COLO829 (cell line): ENCODE data around the gene WDR33.
A peak's percentile ranks its signal among the peaks of the same experiment; 100 is the strongest.

Source experiments
- DNase-seq: peaks from one replicate; pipeline ENCODE4 v3.0.0; 2012; ENCODE audit warnings: low spot score

Gene WDR33

DNA sequence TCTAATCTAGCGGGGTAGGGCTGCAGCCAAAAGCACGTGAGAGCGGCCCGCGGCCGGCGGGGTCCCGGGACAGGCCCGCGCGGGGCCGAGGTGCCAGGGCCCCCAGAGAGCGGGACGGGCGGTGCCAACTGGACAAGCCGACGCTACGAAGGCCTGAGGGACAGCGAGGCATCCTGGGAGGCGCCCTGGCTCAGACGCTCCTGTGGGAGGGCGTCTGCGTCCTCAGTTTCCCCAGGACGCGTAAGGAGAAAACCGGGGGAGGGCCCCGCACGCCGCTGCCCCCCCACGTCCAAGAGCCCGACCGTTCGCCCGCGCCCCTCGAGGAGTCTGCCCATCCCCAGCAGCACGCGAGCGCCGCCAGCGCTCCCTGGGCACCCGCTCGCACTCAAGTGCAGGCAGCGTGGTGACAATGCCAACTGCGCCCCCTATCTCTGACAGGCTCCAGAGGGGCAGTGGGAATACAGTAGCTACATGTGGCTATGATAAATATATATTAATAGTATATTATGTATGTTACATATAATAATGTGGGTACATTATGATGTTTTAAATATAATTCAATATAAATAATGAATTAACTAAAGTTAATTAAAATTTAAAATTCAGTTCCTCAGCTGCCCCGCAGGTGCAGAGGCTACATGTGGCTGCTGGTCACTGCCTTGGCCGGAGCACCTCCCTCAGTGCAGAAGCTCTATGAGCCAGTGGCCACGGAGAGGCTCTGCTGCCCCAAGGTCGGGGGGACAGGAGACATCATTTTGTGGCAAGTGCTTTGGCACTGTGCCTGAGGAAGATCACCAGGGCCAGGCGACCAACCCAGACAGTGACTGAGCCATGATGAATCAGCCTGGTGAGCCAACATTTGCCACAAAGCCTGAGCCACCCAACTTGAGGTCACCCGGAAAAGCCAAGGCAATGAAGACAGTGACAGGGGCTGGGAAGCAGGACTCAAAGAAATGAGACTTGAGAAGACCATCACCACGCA lies 115.2 kb downstream of the WDR33 start:
- no peak for DNase-seq

DNA sequence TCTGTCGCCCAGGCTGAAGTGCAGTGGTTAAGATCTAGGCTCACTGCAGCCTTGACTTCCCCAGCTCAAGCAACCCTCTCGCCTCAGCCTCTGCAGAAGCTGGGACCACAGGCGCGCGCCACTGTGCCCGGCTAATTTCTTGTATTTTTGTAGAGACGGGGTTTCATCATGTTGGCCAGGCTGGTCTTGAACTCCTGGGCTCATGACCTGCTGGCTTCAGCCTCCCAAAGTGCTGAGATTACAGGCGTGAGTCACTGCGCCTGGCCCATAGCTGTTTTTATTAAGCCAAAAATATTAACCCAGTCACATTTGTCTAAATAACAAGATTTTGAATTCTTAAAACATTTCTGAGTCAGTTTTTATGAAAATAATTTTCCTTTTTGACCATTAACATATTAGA lies 116.0 kb downstream of the WDR33 start:
- DNase-seq = no peak

DNA sequence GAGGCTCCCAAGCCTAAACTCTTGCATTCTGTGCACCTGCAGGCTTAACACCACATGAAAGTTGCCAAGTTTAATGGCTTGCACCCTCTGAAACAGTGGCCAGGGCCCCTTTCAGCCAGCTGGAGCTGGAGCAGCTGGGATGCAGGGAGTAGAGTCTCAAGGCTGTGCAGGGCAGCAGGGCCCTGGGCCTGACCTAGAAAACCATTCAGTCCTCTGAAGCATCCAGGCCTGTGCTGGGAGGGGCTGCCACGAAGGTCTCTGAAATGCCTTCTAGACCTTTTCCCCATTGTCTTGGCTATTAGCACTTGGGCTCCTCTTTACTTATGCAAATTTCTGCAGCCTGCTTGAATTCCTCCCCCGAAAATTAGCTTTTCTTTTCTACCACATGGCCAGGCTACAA lies 120.3 kb downstream of the WDR33 start:
- no peak for DNase-seq

DNA sequence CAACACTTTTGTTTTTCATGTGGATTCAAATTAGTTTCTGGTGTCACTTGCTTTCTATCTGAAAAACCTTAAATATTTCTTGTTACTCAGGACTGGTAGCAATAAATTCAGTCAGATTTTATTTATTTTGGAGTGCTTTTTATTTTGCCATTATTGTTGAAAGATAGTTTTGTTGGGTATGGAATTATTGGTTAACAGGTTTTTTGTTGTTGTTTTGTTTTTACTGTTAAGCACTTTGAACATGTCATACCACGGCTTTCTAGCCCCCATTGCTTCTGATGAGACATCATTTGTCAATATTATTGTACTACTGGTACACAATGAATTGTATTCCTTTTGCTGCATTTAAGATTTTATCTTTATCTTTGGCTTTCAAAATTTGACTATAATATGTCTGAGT lies 122.6 kb downstream of the WDR33 start:
- DNase-seq = no peak

DNA sequence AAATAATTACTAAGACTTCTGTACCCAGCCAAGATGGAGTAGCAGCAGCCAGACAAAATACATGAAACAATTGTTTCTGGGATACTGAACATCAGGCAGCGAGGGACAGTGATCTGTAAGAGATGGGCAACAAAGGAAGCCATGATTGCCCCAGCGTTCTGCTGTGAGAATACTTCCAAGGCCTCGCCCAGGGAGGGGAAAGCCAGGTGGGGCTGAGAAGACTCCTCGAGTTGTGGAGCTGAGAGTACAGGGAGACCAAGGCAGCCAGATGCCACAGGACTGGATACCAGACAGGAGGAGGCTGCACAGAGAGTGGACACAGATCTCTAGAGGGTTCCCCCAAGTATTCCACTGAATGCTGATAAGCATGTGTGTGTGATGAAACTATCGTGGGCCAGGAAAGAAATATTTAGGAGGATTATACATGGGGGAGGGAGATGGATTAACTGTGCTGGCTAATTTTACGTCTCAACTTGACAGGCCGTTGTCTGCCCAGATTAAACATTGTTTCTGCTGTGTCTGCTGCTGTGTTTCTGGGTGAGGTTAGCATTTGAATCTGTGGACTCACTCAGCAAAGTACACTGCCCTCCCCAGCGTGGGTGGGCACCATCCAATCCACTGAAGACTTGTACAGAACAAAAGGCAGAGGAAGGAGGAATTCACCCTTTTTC lies 125.4 kb downstream of the WDR33 start:
- DNase-seq = no peak

DNA sequence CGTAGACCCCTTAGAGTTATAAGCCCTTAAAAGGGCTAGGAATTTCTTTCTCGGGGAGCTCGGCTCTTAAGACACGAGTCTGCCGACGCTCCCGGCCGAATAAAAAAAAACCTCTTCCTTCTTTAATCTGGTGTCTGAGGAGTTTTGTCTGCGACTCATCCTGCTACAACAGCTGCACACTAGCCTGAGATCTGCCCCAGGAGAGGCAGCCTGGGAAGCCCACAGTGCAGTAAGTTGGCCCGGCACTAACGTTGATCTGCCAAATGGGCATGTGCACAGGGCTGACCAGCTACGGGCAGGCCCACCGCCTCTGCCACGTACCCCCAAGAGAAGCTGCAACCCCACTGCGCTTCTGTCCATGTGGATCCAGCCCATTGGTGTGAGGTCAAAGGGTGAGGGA lies 127.2 kb downstream of the WDR33 start:
- DNase-seq = no peak

DNA sequence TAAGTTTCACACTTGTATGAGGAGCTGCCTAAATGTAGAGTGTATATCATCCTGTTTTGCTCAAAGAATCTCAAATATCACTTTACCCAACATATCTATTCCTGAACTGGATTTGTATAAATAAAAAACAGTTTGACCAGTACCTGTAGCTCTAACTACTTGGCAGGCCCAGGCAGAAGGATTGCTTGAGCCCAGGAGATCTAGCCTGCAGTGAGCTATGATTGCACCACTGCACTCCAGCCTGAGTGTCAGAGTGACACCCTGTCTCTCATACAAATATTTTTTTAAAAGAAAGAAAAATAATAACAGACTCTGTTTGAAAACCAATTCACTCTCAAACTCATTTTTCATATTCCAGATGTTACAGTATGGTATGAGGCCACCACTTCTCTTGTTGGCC lies 127.9 kb downstream of the WDR33 start:
- no peak for DNase-seq

DNA sequence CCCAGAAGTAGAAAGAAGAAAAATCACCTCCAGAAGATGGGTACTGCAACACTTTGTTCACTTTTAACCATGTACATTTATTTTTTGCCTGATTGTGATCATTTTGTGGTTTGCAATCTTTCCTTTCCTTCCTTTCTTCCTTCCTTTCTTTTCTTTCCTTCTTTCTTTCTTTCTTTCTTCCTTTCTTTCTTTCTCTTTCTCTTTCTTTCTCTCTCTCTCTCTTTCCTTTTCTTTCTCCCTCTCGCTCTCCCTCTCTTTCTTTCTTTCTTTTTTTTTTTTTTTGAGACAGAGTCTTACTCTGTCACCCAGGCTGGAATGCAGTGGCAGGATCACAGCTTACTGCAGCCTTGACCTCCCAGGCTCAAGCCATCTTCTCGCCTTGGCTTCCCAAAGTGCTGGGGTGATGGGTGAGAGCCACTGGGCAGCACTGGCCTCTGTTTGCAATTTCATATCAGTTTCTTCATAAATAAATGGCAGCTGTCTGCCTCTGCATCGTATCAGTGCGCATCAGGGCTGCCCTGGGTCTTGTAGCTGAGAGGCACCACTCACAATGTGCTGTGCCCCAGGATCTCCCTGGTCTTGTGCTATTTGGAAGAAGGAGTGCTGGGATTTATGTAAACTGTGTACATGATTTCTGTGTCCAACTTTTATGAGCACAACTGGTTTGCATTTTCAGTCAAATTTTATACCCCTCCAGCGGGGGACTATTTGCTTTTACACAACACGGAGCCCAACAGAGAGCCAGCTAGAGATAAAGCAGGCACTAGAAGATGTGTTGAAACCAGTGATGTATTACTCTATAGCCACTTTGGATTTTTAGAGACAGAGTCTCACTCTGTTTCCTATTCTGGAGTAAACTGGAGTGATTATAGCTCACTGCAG lies 128.8 kb downstream of the WDR33 start:
- DNase-seq = no peak

DNA sequence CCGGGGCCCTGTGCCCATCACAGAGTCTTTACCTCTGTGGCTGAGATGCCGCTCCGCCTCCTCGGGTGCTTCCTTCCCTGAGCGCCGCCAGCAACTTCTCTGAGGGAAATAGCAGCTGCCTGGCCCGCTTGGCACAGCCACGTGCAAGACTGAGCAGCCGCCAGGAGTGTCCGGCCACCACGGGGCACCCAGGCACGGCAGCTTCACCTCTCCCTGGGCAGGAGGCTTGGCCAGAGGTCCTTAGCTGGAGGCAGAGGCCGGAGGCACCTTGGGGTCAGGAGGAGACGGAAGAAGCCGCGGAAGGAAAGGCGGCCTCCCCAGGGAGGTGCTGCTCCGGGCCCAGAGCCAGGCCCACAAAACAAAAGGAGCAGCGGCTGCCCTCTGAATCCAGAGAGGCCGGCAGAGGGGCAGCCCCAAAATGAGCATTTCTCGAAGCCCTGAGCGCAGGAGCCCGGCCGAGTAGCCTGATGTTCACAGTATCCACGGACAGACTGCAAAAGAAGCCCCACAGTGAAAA lies 129.6 kb downstream of the WDR33 start:
- no peak for DNase-seq

DNA sequence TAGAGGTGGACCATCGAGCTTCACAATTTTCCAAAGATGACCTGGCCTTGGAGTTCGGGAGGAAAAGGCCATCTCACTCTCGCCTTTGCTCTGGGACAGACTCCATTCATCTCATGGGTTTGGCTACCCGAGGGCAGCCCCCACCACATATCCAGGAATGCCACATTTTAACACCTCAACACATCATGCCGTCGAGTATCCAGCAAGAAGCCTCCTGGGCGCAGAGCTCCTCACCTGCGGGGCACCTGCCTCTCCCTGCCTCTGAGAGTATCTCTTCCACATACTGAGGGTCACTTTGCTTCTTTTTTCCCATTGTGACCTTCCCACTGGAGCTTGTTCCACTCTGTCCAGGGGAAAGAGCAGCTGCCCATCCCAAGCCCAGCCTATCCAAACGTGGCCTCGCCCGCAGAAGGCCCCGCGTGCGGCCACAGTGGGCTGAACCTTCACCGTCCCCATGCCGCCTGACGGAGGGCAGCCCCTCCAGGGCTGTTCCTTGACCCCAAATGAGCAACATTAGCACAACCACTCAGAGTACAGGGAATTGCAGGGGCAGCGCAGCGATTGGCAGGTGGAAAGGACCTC lies 130.2 kb downstream of the WDR33 start:
- DNase-seq = no peak

DNA sequence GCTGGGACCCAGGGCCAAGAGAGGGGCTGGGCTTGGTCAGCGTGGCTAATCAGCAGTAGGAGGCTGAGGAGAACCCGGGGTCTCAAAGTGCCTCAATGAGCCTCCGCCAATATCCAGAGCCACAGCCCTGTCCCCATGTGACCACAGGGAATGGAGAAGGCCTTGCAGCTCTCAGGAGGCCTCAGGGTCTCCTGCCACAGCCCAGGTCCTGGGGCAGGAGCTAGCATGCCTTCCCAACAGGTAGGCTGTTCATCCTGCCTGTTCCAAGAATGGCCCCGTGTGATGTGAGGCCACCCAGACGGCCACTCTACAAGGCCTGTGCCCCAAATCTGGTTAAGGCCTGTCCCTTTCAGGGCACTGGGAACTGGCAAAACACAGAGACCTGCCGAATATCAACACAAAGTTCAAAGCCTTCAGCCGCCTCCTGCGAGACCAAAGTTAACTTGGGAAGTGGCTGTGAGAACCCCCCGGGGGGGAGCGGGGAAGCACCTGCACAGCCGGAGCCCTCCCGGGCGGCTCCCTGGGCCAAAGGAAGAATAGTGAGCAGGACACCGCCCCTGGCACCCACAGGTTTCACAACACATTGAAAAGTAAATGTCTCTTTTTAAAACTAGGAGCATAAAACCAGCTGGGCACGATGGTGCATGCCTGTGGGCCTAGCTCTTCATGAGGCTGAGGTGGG lies 131.2 kb downstream of the WDR33 start:
- DNase-seq = no peak

DNA sequence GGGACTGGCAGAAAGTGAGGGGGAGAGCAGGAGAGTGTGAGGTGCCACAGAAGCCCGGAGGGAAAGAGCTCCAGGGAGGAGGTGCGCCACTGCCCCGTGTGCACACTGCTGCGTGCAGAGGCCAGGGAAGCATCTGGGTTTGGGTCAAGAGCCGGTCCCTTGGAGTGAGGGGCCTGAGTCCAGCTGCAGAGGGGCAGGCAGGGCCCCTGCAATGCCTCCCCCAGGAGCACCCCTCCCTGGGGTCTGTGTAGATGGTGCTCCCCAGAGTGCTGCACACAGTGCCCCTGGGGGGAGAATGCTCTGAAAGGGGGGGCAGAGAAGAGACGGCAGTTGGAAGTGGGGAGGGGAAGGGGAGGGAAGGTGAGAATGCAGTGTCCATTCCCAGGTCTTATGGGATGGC lies 132.0 kb downstream of the WDR33 start:
- DNase-seq = no peak

DNA sequence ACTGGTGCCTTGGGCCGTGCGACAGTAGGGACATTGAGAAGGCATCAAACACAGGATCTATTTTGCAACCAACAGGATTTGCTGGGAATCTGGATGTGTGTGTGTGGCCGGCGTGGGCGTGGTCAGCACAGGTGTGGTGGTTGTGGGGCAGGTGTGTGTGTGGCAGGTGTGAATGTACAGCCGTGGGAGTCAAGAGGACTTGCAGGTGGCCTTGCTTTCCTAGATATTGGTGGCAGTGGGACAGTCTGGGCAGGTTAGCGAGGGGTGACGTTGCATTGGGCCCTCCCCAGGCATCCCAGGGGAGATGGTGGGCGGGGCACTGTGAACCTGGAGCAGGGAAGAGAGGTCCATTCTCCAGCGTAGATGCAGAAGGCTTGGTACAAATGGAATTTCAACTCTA lies 132.4 kb downstream of the WDR33 start:
- DNase-seq = no peak

DNA sequence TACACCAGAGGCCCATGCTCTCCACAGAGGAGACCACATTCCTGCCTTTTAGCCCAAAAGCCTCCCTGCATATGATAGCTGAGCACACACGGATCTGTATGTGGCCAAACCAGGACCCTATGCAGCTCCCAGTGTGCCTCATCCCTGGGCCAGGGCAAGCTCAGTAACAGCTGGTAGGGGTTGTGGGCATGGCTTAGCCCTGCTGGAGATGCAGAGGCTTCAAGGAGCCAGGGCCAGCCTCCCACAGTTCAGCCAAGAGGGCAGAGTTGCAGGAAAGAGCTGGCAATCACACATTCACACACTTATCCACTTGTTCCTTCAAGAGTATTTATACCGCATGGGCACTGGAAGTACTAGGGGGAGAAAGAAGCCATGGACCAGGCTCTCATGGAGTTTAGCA lies 134.1 kb downstream of the WDR33 start:
- DNase-seq = no peak

DNA sequence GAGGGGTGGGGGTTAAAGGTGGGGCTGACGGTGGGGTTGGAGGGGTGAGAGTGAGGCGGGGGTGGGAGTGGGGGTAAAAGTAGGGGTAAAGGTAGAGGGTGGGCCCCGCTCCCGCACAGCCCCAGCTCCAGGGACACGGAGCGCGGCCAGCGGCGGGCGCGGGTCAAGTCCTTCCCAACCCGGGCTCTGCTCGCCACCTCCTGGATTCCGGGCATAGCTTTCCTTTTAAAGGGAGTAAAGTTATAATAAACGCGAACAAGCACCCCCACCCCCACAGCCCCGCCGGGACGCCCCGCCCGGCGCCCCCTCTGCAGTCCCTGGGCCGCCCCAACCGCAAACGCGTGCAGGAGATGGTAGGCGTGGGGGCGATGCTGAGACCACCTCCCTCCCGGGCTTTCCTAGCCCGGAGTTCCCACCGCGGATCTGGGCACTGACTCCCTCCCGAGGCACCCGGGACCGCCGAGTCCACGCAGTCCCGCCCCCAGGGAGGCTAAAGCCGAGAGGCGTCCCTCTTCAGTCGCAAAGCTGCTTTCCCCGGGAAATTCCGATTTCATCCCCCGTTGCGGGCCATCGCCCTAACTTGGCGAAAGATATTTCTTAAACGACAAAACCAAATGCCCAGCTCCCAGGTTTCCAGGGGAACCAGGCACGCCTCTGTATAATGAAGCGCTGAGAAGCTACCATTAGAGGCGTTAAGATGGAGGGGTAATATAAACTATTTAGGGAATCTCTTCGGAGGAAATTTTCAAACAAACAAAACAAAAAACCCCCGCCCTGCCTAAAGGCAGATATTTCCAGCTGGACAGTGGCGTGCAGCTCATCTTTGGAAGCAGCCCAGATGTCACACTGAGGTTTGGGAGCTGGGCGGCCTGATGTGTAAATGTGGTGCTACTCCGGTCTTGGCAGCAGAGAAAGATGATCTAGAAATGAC lies 135.4 kb downstream of the WDR33 start, which contains the start of gene LIMS2:
TSS of gene LIMS2 (minus strand) at position 200 of the 931 bp plus-strand sequence. CDS start 506 bp downstream, outside the sequence.
- no peak for DNase-seq

DNA sequence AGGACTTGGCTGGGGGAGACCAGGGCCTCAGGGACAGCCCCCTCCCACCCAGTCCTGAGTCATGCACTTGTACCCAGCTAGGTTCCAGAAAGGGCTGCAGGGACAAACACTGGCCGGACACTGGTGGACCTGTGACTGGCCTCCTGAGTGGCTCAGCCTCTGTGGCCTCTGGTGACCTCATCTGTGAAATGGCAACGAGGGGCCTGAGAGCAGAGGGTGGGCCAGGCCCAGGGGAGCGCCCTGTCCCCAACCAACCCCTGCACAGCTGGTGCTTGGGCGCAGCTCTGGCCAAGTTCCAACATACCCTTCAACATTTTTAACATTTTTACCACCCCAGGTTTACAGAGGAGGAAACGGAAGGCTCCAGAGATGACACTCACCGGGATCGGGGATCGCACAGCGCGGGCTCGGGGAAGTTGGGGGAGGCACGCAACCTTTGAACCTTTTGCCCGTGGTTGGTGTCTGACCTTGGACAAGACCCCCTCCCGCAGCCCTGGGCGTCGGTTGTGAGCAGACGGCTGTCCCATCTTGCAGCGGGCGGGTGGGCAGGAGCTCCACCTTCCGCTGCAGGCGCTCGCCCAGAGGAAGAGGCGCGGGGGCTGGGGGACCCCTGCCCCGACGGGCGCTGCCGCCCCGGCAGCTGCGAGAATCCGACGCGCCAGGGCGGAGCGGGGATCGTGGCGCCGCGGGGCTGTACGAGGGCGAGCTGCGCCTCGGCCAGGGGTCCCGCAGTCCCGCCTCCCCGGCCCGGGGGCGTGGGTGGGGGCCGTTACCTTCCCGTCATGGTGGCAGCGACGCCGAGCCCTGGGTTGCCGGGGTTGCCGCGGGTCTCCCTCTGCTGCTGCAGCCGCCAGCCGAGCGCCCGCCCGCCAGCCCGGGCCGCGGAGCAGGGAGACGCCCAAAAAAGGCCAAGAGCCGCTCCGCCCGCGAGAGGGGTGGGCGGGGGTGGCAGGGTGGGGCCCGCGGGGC lies 136.4 kb downstream of the WDR33 start:
- DNase-seq = peak; percentile 29

DNA sequence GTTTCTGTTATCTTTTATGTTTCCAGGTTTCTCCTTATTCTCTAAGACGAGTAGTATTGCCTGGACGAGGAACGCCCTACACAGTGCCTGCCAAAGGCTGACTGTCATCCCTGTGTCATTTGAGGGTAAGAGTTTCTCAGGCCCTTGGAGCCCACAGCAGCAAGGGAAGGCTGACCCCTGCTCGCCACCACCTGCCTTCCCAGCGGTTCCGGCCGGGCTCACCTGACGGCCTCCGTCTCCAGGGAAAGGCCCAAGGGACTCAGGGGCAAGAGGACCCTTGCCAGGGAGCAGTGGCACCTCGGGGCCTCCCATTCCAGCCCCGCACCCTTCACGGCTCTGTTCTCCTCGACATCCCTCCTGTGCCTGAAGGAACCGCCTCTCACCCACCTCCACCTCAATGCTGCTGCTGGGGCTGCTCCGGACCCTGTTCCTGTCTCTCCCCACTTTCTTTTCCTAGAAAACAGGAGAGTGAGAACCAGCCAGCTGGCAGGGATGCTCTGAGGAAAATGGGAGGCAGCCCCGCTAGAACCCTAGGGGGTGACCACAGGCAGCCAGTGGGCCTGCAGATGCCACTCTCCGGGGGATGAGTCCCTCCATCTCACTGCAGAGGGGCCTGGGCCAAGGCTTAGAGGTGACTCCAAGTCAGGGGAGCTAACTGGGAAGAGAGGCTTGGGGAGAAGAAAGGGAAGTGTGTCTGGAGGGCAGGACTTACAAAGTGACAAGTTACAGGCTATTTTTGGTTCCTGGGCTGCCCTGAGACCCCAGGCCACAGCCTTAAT lies 137.5 kb downstream of the WDR33 start:
- no peak for DNase-seq
